GM20000 (cell line): Measurements from ENCODE around the gene R3HDM1.

ENCODE experiments used
- DNase-seq: peaks from one replicate; pipeline ENCODE4 v3.0.0; 2012; ENCODE audit warnings: low spot score
- CTCF ChIP-seq: IDR thresholded peaks from 2 replicates; pipeline ENCODE4 v1.5.1; 2012; ENCODE audit warnings: mild to moderate bottlenecking, control low read depth; ENCODE audit errors: extremely low read depth, missing control alignments

Gene R3HDM1

DNA sequence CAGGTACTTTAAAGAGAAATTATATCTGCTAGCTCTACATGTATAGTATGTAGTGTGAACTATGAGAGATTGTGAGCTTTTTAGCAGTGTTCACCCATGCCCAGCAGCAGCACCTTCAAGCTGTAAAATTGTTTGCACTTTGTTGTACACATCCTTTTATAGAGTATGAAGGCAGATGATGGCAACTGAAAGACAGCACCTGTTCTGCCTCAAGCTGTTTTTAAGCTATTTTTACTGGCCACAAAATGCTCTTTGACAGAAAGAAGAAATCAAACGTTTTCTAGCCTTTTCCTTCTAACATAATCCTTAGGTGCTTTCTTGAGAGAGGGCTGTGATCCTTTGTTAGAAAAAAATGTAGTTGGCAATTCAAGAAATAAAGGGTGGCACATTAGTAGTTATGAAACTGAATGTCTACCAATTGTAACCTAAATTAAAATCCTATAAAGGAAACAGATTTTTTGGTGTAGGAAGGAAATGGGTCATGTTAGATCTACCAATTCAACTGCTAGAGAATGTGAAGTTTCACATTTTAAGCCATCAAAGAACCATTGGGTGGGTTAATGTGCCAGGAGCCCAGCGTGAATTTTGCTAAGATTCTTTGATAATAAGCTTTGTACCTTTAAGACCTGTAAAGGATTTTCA lies 59.5 kb downstream of the R3HDM1 start:
- no peak for DNase-seq
- no peak for TF ChIP-seq CTCF

DNA sequence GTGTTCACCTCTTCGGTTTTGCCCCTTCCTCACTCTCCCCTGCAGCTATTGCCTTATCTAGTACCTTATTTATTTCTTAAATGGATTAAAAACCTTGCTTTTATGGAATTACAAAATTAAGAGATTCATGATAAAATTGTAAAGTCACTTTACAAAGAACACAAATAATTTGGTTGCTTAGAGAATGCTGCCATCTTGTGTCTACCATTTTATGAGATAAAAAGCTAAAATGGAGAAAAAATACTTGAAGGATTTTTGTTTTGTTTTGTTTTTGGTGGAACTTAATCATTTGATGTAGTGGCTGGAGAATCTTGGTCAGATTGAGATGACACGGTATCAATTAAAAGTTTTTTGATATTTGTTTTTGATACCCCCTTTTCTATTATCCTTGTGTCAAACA lies 69.6 kb downstream of the R3HDM1 start:
- TF ChIP-seq CTCF, result no peak
- no peak for DNase-seq

- DNase-seq, result no peak
- TF ChIP-seq CTCF, result no peak
Observed at GRCh38 chr2:135603543-135603942, 72.3 kb downstream of the R3HDM1 start.

DNA sequence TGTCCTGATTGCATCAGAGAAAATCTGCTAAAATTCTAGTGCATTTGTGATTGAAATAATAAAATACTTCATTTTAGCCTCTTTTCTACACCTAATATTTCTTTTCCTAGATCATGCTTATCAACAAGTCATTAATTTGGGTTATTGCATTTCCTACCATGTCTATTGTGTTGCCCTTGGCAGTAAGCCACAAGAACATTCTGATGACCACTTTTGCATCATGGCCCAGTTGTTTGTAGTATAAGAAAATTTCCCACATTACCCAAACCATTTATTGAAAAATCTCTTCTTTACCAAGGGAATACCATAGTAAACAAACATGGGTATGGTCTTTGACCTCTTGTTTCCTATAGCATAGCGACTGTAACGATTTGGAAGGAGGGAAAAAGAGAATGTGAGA lies 76.3 kb downstream of the R3HDM1 start:
- TF ChIP-seq CTCF, result no peak
- DNase-seq, result no peak

GRCh38 chr2:135612319-135612718 lies 81.0 kb downstream of the R3HDM1 start:
- TF ChIP-seq CTCF, result no peak
- no peak for DNase-seq

DNA sequence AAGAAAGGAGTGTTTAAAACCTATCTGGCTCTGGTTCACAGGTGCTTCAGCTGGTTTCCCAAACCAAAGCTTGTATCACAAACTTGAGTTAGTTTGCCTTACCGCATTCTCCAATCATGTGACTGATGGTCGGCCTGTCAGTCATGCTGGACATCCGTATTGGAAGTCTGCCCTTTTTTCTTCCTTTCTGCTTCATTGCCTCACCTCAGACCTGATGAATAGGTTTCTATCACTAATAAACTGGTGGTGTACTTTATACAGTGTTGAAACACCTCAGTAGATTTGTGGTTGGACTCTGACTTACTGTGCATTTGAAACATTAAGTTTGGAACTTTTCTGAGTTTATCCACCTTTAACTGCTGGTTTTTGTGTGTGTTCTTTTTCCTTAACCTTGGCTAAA lies 84.1 kb downstream of the R3HDM1 start:
- no peak for TF ChIP-seq CTCF
- no peak for DNase-seq

DNA sequence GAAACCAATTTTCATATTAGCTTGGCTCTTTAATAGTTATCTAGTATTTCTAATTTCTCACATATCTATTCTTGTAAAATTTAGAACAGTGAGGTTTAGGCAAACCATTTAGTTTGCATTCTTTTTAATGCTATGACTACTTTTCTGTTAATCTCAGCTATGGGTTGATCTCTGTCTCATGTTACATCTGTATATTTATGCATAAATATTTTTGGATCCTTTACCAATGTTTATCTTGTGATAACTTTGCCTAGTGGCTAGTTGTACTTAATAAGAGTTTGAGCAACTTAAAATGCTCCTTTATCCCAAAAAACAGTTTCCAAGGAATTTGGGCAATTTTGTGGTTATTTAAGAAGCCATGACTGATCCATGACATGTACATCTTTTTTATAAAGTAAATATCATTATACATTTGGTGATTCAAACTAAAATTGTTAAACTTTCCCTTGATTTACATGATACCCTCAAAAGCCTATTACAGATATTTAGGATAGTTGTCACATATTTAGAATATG lies 86.3 kb downstream of the R3HDM1 start:
- TF ChIP-seq CTCF, result no peak
- no peak for DNase-seq
